HG03103 (cell line): ENCODE results near the gene MAPK9.
A peak's percentile ranks its signal among the peaks of the same experiment; 100 is the strongest.

ENCODE experiments used
- ATAC-seq: cut with Tn5 transposase; IDR thresholded peaks from one replicate; pipeline ENCODE4 v1.9.1; 2021; ENCODE audit warnings: low read depth; ENCODE audit not compliant: unreplicated experiment

Gene MAPK9

GRCh38 chr5:180208435-180209081, 83.3 kb downstream of the MAPK9 start:
- peak; percentile 33 for ATAC-seq

- ATAC-seq: no peak
These were observed 83.8 kb downstream of the MAPK9 start for GRCh38 chr5:180208038-180208434.

- ATAC-seq: no peak
These were observed 84.3 kb downstream of the MAPK9 start for GRCh38 chr5:180207593-180207992.

- no peak for ATAC-seq
These were observed 84.9 kb downstream of the MAPK9 start for GRCh38 chr5:180206993-180207392.

GRCh38 chr5:180205916-180206315, 86.0 kb downstream of the MAPK9 start:
- ATAC-seq: no peak

DNA sequence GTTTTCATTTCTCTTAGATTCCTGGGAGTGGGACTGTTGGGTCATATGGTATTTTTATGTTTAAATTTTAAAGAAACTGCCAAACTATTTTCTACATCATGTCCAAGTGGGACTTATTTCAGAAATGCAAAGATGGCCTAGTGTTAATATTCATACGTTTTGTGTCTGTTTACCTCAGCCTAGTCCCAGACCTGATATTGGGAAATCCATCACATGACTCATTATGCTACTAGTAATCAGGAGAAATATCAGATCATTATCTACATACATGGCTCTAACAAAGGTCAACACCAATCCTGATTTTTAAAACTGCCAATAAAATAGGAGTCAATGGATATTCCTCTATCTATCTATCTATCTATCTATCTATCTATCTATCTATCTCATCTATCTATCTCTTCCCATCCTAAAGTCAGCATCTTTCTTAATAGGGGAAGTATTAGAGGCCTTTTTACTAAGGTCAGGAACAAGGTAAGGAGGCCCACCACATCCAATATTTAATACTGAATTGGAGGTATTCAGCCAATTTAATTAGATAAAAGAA, 87.5 kb downstream of the MAPK9 start:
- ATAC-seq: no peak

GRCh38 chr5:180202939-180203573, 88.8 kb downstream of the MAPK9 start:
- no peak for ATAC-seq

- no peak for ATAC-seq
These were observed 90.6 kb downstream of the MAPK9 start for GRCh38 chr5:180201051-180201987.

GRCh38 chr5:180199390-180199789, 92.5 kb downstream of the MAPK9 start:
- ATAC-seq: no peak

DNA sequence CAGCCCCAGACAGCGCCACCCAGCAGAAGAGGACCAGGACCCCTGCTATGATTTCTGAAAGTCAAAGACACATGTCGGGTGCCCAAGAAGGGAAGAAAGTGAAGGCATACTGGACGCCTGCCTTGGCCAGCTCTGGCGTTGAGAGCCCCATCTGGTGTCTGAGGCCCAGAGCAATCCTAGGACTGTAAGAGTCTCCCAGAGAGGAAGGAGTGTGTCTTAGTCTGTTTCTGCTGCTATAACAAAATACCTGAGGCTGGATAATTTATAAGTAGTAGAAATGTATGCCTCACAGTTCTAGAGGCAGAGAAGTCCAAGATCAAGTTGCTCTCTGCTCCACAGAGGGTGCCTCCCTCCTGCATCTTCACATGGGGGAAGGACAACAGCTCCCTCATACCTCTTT, 93.7 kb downstream of the MAPK9 start:
- no peak for ATAC-seq

GRCh38 chr5:180197016-180197702, 94.7 kb downstream of the MAPK9 start:
- ATAC-seq: no peak

GRCh38 chr5:180194410-180195345, 97.2 kb downstream of the MAPK9 start:
- ATAC-seq: no peak

DNA sequence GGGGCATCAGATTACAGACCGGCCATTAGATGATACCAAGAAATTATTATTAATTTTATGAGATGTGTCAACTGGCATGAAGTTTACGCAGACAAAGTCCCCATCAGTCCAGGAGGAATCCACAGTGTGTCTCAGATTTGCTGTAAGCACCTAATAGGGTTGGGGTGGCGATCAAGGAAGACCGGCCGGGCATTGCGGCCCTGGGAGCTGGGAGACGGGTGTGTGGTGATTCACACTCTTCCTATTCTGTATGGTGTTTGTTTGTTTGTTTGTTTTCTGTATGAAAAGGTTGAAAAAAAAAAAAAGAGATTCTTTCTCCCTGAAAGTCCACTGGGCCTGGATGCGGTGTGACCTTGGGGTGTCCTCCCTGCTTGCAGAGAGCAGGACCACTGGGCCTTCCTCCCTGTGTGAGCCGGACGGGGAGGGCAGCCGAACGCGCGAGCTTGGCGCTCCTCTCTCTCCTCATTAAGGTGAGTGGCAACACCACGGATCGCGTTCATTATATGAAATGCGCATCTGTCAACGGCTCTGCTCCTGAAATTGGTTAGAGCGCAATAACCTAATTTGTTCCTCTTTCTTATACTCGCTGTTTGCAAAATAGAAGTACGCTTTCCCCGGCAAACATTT, 98.0 kb downstream of the MAPK9 start:
- ATAC-seq: no peak

- no peak for ATAC-seq
These were observed 100.2 kb downstream of the MAPK9 start for GRCh38 chr5:180191716-180192115.

DNA sequence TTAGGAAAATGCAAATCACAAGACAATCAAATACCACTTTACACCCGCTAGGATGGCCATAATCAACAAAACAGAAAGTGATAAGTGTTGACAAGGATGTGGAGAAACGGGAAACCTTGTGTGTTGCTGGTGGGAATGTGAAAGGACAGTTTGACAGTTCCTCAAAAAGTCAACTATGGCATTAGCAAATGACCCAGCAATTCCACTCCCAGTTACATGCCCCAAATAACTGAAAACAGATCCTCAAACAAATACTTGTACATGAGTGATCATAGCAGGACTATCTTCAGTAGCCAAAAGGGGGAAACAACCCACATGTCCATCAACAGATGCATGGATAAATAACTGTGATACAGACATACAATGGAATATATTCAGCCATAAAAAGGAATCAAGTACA, 104.1 kb downstream of the MAPK9 start:
- ATAC-seq: no peak
